OCI-LY7 (cell line): ENCODE results near the gene KCTD13. TPM values are rescaled to one million over a fixed set of nuclear protein-coding genes. Genes with fewer than 3 reads are reported as not detected.
A peak's percentile ranks its signal among the peaks of the same experiment; 100 is the strongest.

ENCODE experiments used
- BruUV-seq: library from RNA; stranded (reverse); fragments of 400-500 nt; replicated peaks from 2 replicates; lab custom pipeline; 2021; lab: Mats Ljungman, UMichigan
- CTCF ChIA-PET: fragments of 300-600 bp; sonication (Branson Sonifier 250); formaldehyde crosslinking; loops from one replicate; lab custom pipeline; 2022; ENCODE audit warnings: antibody characterized with exemption; ENCODE audit not compliant: unreplicated experiment; lab: Charles Lee
- POLR2A ChIA-PET: fragments of 300-600 bp; sonication (Branson Sonifier 250); formaldehyde crosslinking; loops from one replicate; lab custom pipeline; 2022; ENCODE audit warnings: antibody characterized with exemption; lab: Charles Lee
- DNase-seq: peaks from one replicate; pipeline ENCODE4 v3.0.0-alpha.2; 2015; ENCODE audit warnings: low spot score
- H2AFZ ChIP-seq: fragments of 200-600 bp; sonication (generic), shearing (Covaris generic); 2 replicates; pipeline ENCODE4 v1.6.1; 2014; ENCODE audit warnings: mild to moderate bottlenecking, antibody characterized with exemption, low read length, moderate library complexity
- H3K27ac ChIP-seq: fragments of 200-600 bp; sonication (generic); 2 replicates; pipeline ENCODE4 v1.5.1; 2014; ENCODE audit warnings: mixed run types, low read depth, mild to moderate bottlenecking, moderate library complexity, low read length, inconsistent platforms; ENCODE audit not compliant: poor library complexity, severe bottlenecking
- H3K36me3 ChIP-seq: fragments of 200-600 bp; sonication (generic); 2 replicates; pipeline ENCODE4 v1.6.1; 2014; ENCODE audit warnings: mild to moderate bottlenecking, antibody characterized with exemption, low read length, moderate library complexity, mixed read lengths; ENCODE audit not compliant: insufficient read depth
- H3K4me1 ChIP-seq: fragments of 200-600 bp; sonication (generic); 2 replicates; pipeline ENCODE4 v1.5.1; 2014; ENCODE audit warnings: mild to moderate bottlenecking, low read length; ENCODE audit not compliant: insufficient read depth, poor library complexity, severe bottlenecking
- H3K4me2 ChIP-seq: fragments of 200-600 bp; sonication (generic); 2 replicates; pipeline ENCODE4 v1.6.1; 2014; ENCODE audit warnings: mild to moderate bottlenecking, low read length
- H3K4me3 ChIP-seq: fragments of 200-600 bp; sonication (generic); 2 replicates; pipeline ENCODE4 v1.5.1; 2014; ENCODE audit warnings: mild to moderate bottlenecking, low read depth, low read length; ENCODE audit not compliant: poor library complexity, severe bottlenecking
- H3K79me2 ChIP-seq: fragments of 200-600 bp; sonication (generic); 2 replicates; pipeline ENCODE4 v1.6.1; 2016; ENCODE audit warnings: low read depth, mild to moderate bottlenecking, low read length, moderate library complexity, mixed read lengths; ENCODE audit not compliant: insufficient read depth
- H3K9me2 ChIP-seq: fragments of 200-600 bp; sonication (generic); 2 replicates; pipeline ENCODE4 v1.6.1; 2016; ENCODE audit warnings: mild to moderate bottlenecking, low read length, mixed read lengths; ENCODE audit not compliant: insufficient read depth
- H3K9me3 ChIP-seq: fragments of 200-600 bp; sonication (generic); 2 replicates; pipeline ENCODE4 v1.6.1; 2014; ENCODE audit warnings: mild to moderate bottlenecking, mixed run types, low read length, mixed read lengths
- H4K20me1 ChIP-seq: fragments of 200-600 bp; sonication (generic); 2 replicates; pipeline ENCODE4 v1.6.1; 2014; ENCODE audit warnings: mild to moderate bottlenecking, antibody characterized with exemption, low read length, moderate library complexity, mixed read lengths; ENCODE audit not compliant: insufficient read depth
- CTCF ChIP-seq: fragments of 200-600 bp; sonication (generic); conservative IDR thresholded peaks from 2 replicates; pipeline ENCODE4 v1.5.1; 2014; ENCODE audit warnings: mild to moderate bottlenecking, antibody characterized with exemption, low read length, moderate library complexity, mixed read lengths
- EZH2phosphoT487 ChIP-seq: fragments of 200-600 bp; sonication (generic); IDR thresholded peaks from 2 replicates; pipeline ENCODE4 v1.6.1; 2018; ENCODE audit warnings: low read depth, borderline replicate concordance, mild to moderate bottlenecking, mixed run types, antibody characterized with exemption, low read length, moderate library complexity, mixed read lengths
- intact Hi-C: fragments of 100-400 bp; cut with micrococcal nuclease; formaldehyde crosslinking; loops from one replicate; pipeline ENCODE4 v1.10.0; 2022; ENCODE audit not compliant: unreplicated experiment
- total RNA-seq, 2 experiments: library from RNA; depleted of rRNA in 1 of 2; stranded (reverse); fragments of >200 nt in 1 of 2; shearing (Covaris generic) in 1 of 2; gene quantifications; 2 replicates each; pipeline ENCODE4 v1.2.3, GENCODE V29; 2014 to 2022

KCTD13 gene
- total RNA-seq, 2 experiments from 2014 or later = 15.9 to 48.0 TPM

DNA sequence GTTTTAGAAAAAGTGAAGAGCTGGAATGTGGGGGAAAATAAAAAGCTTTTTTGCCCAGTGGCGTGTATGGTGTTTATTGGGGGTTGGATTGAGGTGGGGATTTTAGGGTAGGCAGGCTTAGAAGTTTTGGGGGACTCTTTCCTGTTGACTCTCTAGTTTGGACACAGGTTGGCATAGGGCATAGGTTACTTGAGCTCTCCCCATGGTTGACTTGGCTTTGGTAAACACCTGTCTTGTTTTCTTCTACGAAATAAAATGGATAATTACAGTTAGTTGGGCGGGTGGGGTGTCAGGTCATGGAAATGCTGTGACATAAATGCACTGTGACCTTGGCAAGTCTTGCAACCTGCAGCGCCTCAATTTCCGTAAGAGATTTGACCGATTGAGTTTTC, 47.0 kb upstream of the KCTD13 start:
- Histone ChIP-seq H3K9me3 (no peaks in the 10 kb centered on the region), H3K9me2 (no peaks in the 10 kb centered on the region), H4K20me1 (0 out of 2 replicates have a peak, but pooled peaks cover 12% of the 10 kb centered on the region), H3K4me3 (no peak overlapping the region), H2AFZ (peak overlapping the region; percentile 75; the same call in 1 of the 2 replicates), H3K4me1 (peaks cover 34% of the 10 kb centered on the region), H3K27ac (peak overlapping the region; percentile 38), H3K4me2 (no peak overlapping the region), H3K79me2 (peaks cover 34% of the 10 kb centered on the region), H3K36me3 (peaks cover 41% of the 10 kb centered on the region)
- BruUV-seq = no TSS peak
- TF ChIP-seq EZH2phosphoT487 (no peak), CTCF (no peak)
- no peak for DNase-seq
- intact Hi-C loops = loop anchor here (1.0 to 5.0 kb wide), 3 partner anchors 23 to 156 kb away; partner anchors contain the start of genes INO80E, KCTD13 and PAGR1
- POLR2A ChIA-PET = interaction anchor here (0.5 to 3.8 kb wide), 19 partner anchors 9 to 210 kb away, joined by 3 to 56 read pairs (median 4); partner anchors contain the start of genes ALDOA, CORO1A, HIRIP3 and KCTD13
- CTCF ChIA-PET = interaction anchor here (0.6 to 1.1 kb wide), 5 partner anchors 10 to 273 kb away, joined by 3 to 6 read pairs (median 3); no protein-coding TSS in a partner anchor

DNA sequence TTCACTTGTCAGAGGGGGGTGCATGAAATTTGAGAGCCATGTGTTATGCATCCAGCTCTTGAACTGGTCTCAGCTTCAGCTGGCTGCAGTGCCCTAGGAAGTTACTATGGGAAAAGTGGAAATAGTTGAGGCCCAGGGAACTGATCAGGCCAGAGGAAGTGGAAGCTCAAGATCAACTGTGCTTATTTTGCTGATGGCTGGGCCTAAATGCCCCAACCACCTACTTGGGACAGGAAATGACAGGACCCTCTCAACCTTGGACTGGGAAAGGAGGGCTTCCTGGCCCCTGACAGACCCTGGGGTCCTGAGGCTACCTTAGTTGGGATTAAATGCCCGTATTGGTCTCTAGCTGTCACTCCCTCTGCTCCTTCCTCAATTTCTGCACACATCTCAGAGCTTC, 46.5 kb upstream of the KCTD13 start:
- Histone ChIP-seq H3K79me2 (peaks cover 34% of the 10 kb centered on the region), H2AFZ (no peak overlapping the region), H3K4me1 (peaks cover 34% of the 10 kb centered on the region), H3K9me3 (no peaks in the 10 kb centered on the region), H4K20me1 (0 out of 2 replicates have a peak, but pooled peaks cover 12% of the 10 kb centered on the region), H3K9me2 (no peaks in the 10 kb centered on the region), H3K36me3 (peaks cover 39% of the 10 kb centered on the region), H3K4me2 (no peak overlapping the region), H3K4me3 (no peak overlapping the region), H3K27ac (peak overlapping the region; percentile 38)
- DNase-seq = no peak
- ChIA-PET POLR2A (interaction anchor here (0.7 to 3.8 kb wide), 8 partner anchors 9 to 104 kb away, joined by 3 to 56 read pairs (median 4); partner anchors contain the start of genes HIRIP3, KCTD13 and TMEM219), CTCF (no interaction called here)
- no TSS peak for BruUV-seq
- TF ChIP-seq EZH2phosphoT487 = no peak
- no peak for TF ChIP-seq CTCF
- intact Hi-C loops = loop anchor here (5.0 kb wide), 1 partner anchor 155 kb away; the partner anchor contains the start of gene PAGR1

- H4K20me1 ChIP-seq = 0 out of 2 replicates have a peak, but pooled peaks cover 7% of the 10 kb centered on the region
- intact Hi-C loops = loop anchor here (5.0 kb wide), 1 partner anchor 154 kb away; the partner anchor contains the start of gene PAGR1
- ChIA-PET CTCF (no interaction called here), POLR2A (interaction anchor here (3.8 kb wide), 1 partner anchor 10 kb away, joined by 56 read pairs; the partner anchor contains the start of gene TMEM219)
- H3K4me1 ChIP-seq = peaks cover 25% of the 10 kb centered on the region
- peaks cover 26% of the 10 kb centered on the region for H3K79me2 ChIP-seq
- no peak overlapping the region for H2AFZ ChIP-seq
- DNase-seq = no peak
- TF ChIP-seq EZH2phosphoT487 = no peak
- TF ChIP-seq CTCF = no peak
- no TSS peak for BruUV-seq
- no peaks in the 10 kb centered on the region for H3K9me3 ChIP-seq
- H3K4me2 ChIP-seq = no peak overlapping the region
- no peaks in the 10 kb centered on the region for H3K9me2 ChIP-seq
- peaks cover 42% of the 10 kb centered on the region for H3K36me3 ChIP-seq
- no peak overlapping the region for H3K4me3 ChIP-seq
- H3K27ac ChIP-seq = no peak overlapping the region
Observed at GRCh38 chr16:29971304-29971703, 45.3 kb upstream of the KCTD13 start.
